ENCODE data around the gene FHAD1.

DNA sequence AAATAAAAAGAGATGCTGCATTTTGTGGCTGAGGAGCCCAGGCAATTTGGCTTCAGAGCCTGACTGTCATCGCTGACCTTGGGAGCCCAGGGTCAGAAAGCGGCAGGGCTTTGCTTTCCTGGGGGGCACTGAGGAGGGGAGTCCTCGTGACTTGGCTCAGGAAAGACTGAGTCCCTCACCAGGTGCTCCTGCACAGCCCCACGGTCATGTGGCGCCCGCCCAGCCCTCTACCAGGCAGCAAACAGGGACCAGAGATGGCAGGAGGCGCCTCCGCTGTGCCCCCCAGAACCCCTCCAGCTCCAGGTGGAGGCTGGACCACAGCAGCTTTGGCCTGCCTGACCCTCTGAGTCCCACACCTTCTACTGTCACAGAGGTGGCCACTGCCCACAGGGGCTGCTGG is 175.8 kb downstream of the FHAD1 start:
- no peak for TF ChIP-seq EZH2 (IDR thresholded peaks at IDR 0.05; ENCODE audit: borderline replicate concordance)
- no peak for TF ChIP-seq CTCF (IDR thresholded peaks at IDR 0.05; ENCODE audit: poor library complexity)

Data from hepatocyte (in vitro differentiated cells).